ENCODE measurements around the gene STARD13. TPM values are rescaled to one million over a fixed set of nuclear protein-coding genes. Genes with fewer than 3 reads are reported as not detected.

Gene STARD13
- total and polyA plus RNA-seq, 12 donors: 7.1 to 38.3 (median 27.8) TPM

DNA sequence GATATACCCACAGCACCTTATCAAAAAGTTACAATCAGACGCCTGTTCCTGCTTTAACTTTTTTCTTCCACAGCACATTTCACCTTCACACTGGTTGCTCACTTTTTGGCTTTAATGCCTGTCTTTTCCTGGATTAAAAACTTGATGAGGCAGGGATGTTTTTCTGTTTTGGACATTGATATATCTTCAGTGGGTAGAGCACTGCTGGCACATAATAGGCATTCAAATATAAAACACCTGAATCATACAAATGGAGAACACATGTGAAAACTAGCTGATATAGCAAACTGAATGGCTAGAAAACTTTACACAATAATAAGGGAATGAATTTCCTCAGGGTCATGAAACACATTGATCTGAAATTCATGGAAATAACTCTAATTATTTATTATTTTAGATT, 65.6 kb downstream of the STARD13 start:
- DNase-seq: no peak
- no peak for TF ChIP-seq CTCF (IDR thresholded peaks at IDR 0.05)
- Histone ChIP-seq H3K36me3 (peaks cover 0 to 19% (median 0%) of the 10 kb centered on the region in 9 donors), H3K27me3 (no peaks in the 10 kb centered on the region), H3K4me3 (no peak overlapping the region), H3K27ac (no peak overlapping the region), H3K9me3 (peaks cover 0 to 10% (median 0%) of the 10 kb centered on the region in 11 donors), H3K4me1 (peaks cover 5 to 63% (median 50%) of the 10 kb centered on the region in 9 donors)
- 81 to 91% methylated on average over 1 of the region's 1 CpG for WGBS, 2 donors
- ATAC-seq: no peak
- intact Hi-C loops (cut with DNase I): loop anchor here in 4 of 10 donors (10.0 kb wide), 2 partner anchors 325 to 505 kb away; no protein-coding TSS in a partner anchor

DNA sequence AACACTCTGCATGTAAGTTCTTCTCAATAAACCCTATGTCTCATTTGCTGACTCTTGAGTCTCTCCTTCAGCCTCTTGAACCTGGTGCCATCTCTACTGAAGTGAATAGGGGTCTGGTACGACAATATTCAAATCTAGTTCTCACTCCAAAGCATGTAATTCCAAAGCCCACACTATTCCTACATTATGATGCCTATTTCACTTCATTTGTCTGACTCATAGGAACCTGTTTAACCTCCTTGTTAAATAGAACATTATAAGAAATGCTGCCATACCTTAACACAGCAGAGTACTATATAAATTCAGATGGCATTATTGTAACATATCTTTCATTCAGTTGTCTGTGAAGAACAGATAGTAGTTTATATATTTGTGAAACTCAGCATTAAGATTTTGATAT, 67.1 kb downstream of the STARD13 start:
- Histone ChIP-seq H3K36me3 (peaks cover 0 to 10% (median 0%) of the 10 kb centered on the region in 9 donors), H3K9me3 (no peaks in the 10 kb centered on the region), H3K4me1 (peaks cover 11 to 75% (median 54%) of the 10 kb centered on the region in 9 donors), H3K27ac (peak overlapping the region in 2 of 10 donors; percentile 10 to 32), H3K4me3 (no peak overlapping the region), H3K27me3 (no peaks in the 10 kb centered on the region)
- 94 to 97% methylated on average over 1 of the region's 1 CpG for WGBS, 2 donors
- intact Hi-C loops (cut with DNase I): no loop called here
- DNase-seq: no peak
- no peak for ATAC-seq
- no peak for TF ChIP-seq CTCF (IDR thresholded peaks at IDR 0.05)

DNA sequence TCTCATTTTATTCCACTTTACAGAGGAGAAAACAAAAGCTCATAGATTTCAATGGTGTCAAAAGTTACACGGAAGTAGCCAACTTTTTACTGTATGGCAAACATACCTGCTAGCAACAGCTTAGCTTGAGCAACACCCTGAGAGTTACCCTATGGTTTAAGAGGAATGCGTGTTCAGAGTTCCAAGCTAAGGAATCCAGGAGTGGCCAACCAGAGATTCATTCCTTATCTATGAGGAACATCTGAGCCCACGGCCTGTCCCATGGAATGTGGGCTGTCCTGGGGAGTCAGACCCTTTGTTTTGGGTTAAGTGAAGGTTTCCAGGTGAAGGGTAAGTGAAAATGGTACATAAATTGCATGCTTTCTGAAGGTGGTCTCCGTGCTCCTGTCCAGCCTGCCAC, 67.5 kb downstream of the STARD13 start:
- peaks cover 0 to 10% (median 0%) of the 10 kb centered on the region in 9 donors for H3K36me3 ChIP-seq
- TF ChIP-seq CTCF (IDR thresholded peaks at IDR 0.05): no peak
- H3K4me3 ChIP-seq: no peak overlapping the region
- peaks cover 11 to 75% (median 54%) of the 10 kb centered on the region in 9 donors for H3K4me1 ChIP-seq
- H3K27ac ChIP-seq: peak overlapping the region in 2 of 10 donors; percentile 10 to 32
- DNase-seq (no peak), ATAC-seq (no peak)
- no peaks in the 10 kb centered on the region for H3K27me3 ChIP-seq
- 71 to 80% methylated on average over 4 of the region's 4 CpGs for WGBS, 2 donors
- intact Hi-C loops (cut with DNase I): no loop called here
- no peaks in the 10 kb centered on the region for H3K9me3 ChIP-seq

GRCh38 chr13:33217256-33217655, 68.3 kb downstream of the STARD13 start:
- Histone ChIP-seq H3K9me3 (no peaks in the 10 kb centered on the region), H3K27me3 (no peaks in the 10 kb centered on the region), H3K4me1 (peaks cover 8 to 70% (median 48%) of the 10 kb centered on the region in 9 donors), H3K27ac (peak overlapping the region in 3 of 10 donors; percentile 5 to 39 (median 32)), H3K36me3 (peaks cover 0 to 10% (median 0%) of the 10 kb centered on the region in 9 donors), H3K4me3 (no peak overlapping the region)
- no peak for DNase-seq
- no peak for TF ChIP-seq CTCF (IDR thresholded peaks at IDR 0.05)
- ATAC-seq: peak; percentile 17 to 77 (median 49)
- intact Hi-C loops (cut with DNase I): no loop called here
- WGBS, 2 donors: 37 to 42% methylated on average over 3 of the region's 3 CpGs
